Liver (tissue), 9 donors: Measurements from ENCODE around the gene RFC3. TPM values are rescaled to one million over a fixed set of nuclear protein-coding genes. Genes with fewer than 3 reads are reported as not detected.

Experiments
- DNase-seq: peaks from one replicate; pipeline ENCODE4 v3.0.0-alpha.2; 2017; ENCODE audit warnings: low spot score
- H3K27ac ChIP-seq, 2 donors: one replicate each; pipeline ENCODE4 v1.7.0; 2013; ENCODE audit warnings: inconsistent platforms in 2 of 2, low read length in 2 of 2, control low read depth in 1 of 2, low read depth in 1 of 2, mild to moderate bottlenecking in 1 of 2
- H3K27me3 ChIP-seq, 4 donors: one replicate each; pipeline versions ENCODE4 v1.6.1 to v1.7.0; 2013; ENCODE audit warnings: low read length in 3 of 4, inconsistent platforms in 1 of 4, mild to moderate bottlenecking in 1 of 4, moderate library complexity in 1 of 4; ENCODE audit not compliant: control insufficient read depth in 4 of 4, insufficient read depth in 4 of 4
- H3K36me3 ChIP-seq, 4 donors: one replicate each; pipeline versions ENCODE4 v1.6.1 to v1.7.0; 2013; ENCODE audit warnings: low read length in 3 of 4, mild to moderate bottlenecking in 3 of 4, low read depth in 1 of 4, moderate library complexity in 1 of 4; ENCODE audit not compliant: control insufficient read depth in 4 of 4, insufficient read depth in 3 of 4
- H3K4me1 ChIP-seq, 4 donors: one replicate each; pipeline versions ENCODE4 v1.6.1 to v1.7.0; 2013; ENCODE audit warnings: low read length in 3 of 4, mild to moderate bottlenecking in 3 of 4, moderate library complexity in 1 of 4; ENCODE audit not compliant: control insufficient read depth in 4 of 4, insufficient read depth in 4 of 4
- H3K4me3 ChIP-seq, 3 donors: one replicate each; pipeline versions ENCODE4 v1.6.1 to v1.7.0; 2013; ENCODE audit warnings: low read length in 3 of 3, control low read depth in 1 of 3, low read depth in 1 of 3, mild to moderate bottlenecking in 1 of 3
- H3K9ac ChIP-seq, 2 donors: one replicate each; pipeline ENCODE4 v1.7.0; 2013; ENCODE audit warnings: low read length in 2 of 2, mild to moderate bottlenecking in 2 of 2, moderate library complexity in 2 of 2, control low read depth in 1 of 2, low read depth in 1 of 2
- H3K9me3 ChIP-seq, 4 donors: one replicate each; pipeline versions ENCODE4 v1.6.1 to v1.7.0; 2013; ENCODE audit warnings: low read length in 3 of 4; ENCODE audit not compliant: control insufficient read depth in 4 of 4
- EGR1 ChIP-seq, 2 donors: IDR thresholded peaks; 2 replicates each; pipeline ENCODE4 v1.6.1; 2016 to 2018; ENCODE audit warnings: antibody characterized with exemption in 2 of 2, low read depth in 2 of 2
- FOXA1 ChIP-seq: IDR thresholded peaks from 2 replicates; pipeline ENCODE4 v1.6.1; 2016; ENCODE audit warnings: antibody characterized with exemption
- FOXA2 ChIP-seq: IDR thresholded peaks from 2 replicates; pipeline ENCODE4 v1.6.1; 2016; ENCODE audit warnings: antibody characterized with exemption
- GABPA ChIP-seq, 2 donors: IDR thresholded peaks in 1 of 2; conservative IDR thresholded peaks in 1 of 2; 2 replicates each; pipeline ENCODE4 v1.6.1; 2016; ENCODE audit warnings: antibody characterized with exemption in 2 of 2, mild to moderate bottlenecking in 1 of 2, moderate library complexity in 1 of 2
- HNF4A ChIP-seq, 2 donors: conservative IDR thresholded peaks; 2 replicates each; pipeline ENCODE4 v1.6.1; 2016; ENCODE audit warnings: antibody characterized with exemption in 2 of 2, mild to moderate bottlenecking in 2 of 2
- HNF4G ChIP-seq: IDR thresholded peaks from 2 replicates; pipeline ENCODE4 v1.6.1; 2016; ENCODE audit warnings: antibody characterized with exemption
- JUND ChIP-seq, 2 donors: IDR thresholded peaks; 2 replicates each; pipeline ENCODE4 v1.6.1; 2016; ENCODE audit warnings: antibody characterized with exemption in 2 of 2
- NR2F2 ChIP-seq: IDR thresholded peaks from 2 replicates; pipeline ENCODE4 v1.6.1; 2016; ENCODE audit warnings: antibody characterized with exemption
- RAD21 ChIP-seq, 2 donors: IDR thresholded peaks; 2 replicates each; pipeline ENCODE4 v1.6.1; 2016; ENCODE audit warnings: antibody characterized with exemption in 2 of 2, mild to moderate bottlenecking in 2 of 2
- REST ChIP-seq: IDR thresholded peaks from 2 replicates; pipeline ENCODE4 v1.6.1; 2016; ENCODE audit warnings: antibody characterized with exemption, mild to moderate bottlenecking
- RXRA ChIP-seq, 2 donors: IDR thresholded peaks; 2 replicates each; pipeline ENCODE4 v1.6.1; 2017 to 2018; ENCODE audit warnings: antibody characterized with exemption in 2 of 2, mild to moderate bottlenecking in 1 of 2
- SP1 ChIP-seq: IDR thresholded peaks from 2 replicates; pipeline ENCODE4 v1.6.1; 2018; ENCODE audit warnings: antibody characterized with exemption, mild to moderate bottlenecking
- TAF1 ChIP-seq: conservative IDR thresholded peaks from 2 replicates; pipeline ENCODE4 v1.6.1; 2016; ENCODE audit warnings: antibody characterized with exemption, mild to moderate bottlenecking
- YY1 ChIP-seq: IDR thresholded peaks from 2 replicates; pipeline ENCODE4 v1.6.1; 2016; ENCODE audit warnings: antibody characterized with exemption, mild to moderate bottlenecking
- ZBTB33 ChIP-seq: IDR thresholded peaks from 2 replicates; pipeline ENCODE4 v1.6.1; 2016; ENCODE audit warnings: antibody characterized with exemption
- WGBS: extraction: QIAGEN DNeasy Blood & Tissue Kit; methylation state at CpG from one replicate; pipeline ENCODE4 v1.1.7; 2013; 5-methylcytosine and 5-hydroxymethylcytosine counted together
- polyA plus RNA-seq, 2 donors: library from polyadenylated mRNA; stranded (reverse) in 1 of 2; unstranded in 1 of 2; fragments of 200-250 nt in 1 of 2; fragments of >200 nt in 1 of 2; fragmentation: Nextera tagmentation in 1 of 2; extraction: Ambion mirVana in 1 of 2; gene quantifications; one replicate each; pipeline versions ENCODE4 v1.2.1 to v1.2.3, GENCODE V29; 2013 to 2015
- total RNA-seq, 2 donors: library from RNA; depleted of rRNA; stranded (reverse); fragments of >200 nt; gene quantifications; one replicate each; pipeline ENCODE4 v1.2.3, GENCODE V29; 2014
- TF ChIP-seq, protein P1 (sequence below): IDR thresholded peaks from 2 replicates; pipeline ENCODE4 v1.6.1; 2016; ENCODE audit warnings: antibody characterized with exemption
- TF ChIP-seq, protein P2 (sequence below): fragments of 150-350 bp; IDR thresholded peaks from 2 replicates; pipeline ENCODE4 v1.5.1; 2017; ENCODE audit warnings: improper control_type of control experiment, low read depth, low read length; ENCODE audit not compliant: missing input control
- donor health status: healthy.
- donor health status: healthy.
- donor health status: healthy.
- donor health status: healthy.
- donor health status: healthy.

The RFC3 gene
- total and polyA plus RNA-seq, 4 donors = 1.9 to 19.1 (median 3.0) TPM

DNA sequence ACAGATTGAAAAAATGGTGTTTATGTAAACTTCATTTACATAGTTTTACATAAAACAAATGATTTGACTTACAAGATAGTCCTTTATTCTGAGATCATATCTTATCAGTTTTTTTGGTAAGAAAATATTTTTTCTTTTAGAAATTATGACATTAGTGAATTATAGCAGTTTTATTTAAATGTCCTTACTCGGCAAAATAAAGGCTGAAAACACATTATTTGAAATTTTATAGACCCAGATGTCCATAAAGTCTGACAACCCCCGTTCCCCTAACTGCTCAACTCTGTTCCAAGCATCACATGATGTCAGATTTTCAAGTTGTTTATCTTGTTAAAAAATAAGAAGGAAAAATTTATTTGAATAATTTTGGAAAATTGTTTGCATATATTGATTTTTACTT lies 46.7 kb upstream of the RFC3 start:
- DNase-seq = no peak
- Histone ChIP-seq H3K9me3 (no peaks in the 10 kb centered on the region), H3K27ac (no peak overlapping the region), H3K27me3 (no peaks in the 10 kb centered on the region), H3K4me1 (no peaks in the 10 kb centered on the region), H3K4me3 (no peak overlapping the region), H3K9ac (no peak overlapping the region), H3K36me3 (no peaks in the 10 kb centered on the region)
- TF ChIP-seq SP1 (no peak), YY1 (no peak), EGR1 (IDR thresholded peaks at IDR 0.05; ENCODE audit: low read depth in 2 of 2) (no peak), JUND (IDR thresholded peaks at IDR 0.05) (no peak), FOXA1 (no peak), TAF1 (no peak), FOXA2 (no peak), ZBTB33 (no peak), REST (no peak), HNF4A (conservative IDR thresholded peaks at IDR 0.05) (no peak), RAD21 (IDR thresholded peaks at IDR 0.05) (no peak), RXRA (IDR thresholded peaks at IDR 0.05) (no peak), GABPA (IDR thresholded peaks at IDR 0.05 in 1 of 2, conservative IDR thresholded peaks at IDR 0.05 in 1 of 2) (no peak), NR2F2 (no peak), HNF4G (no peak)
- TF ChIP-seq, protein P1, sequence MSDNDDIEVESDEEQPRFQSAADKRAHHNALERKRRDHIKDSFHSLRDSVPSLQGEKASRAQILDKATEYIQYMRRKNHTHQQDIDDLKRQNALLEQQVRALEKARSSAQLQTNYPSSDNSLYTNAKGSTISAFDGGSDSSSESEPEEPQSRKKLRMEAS = no peak
- TF ChIP-seq, protein P2, sequence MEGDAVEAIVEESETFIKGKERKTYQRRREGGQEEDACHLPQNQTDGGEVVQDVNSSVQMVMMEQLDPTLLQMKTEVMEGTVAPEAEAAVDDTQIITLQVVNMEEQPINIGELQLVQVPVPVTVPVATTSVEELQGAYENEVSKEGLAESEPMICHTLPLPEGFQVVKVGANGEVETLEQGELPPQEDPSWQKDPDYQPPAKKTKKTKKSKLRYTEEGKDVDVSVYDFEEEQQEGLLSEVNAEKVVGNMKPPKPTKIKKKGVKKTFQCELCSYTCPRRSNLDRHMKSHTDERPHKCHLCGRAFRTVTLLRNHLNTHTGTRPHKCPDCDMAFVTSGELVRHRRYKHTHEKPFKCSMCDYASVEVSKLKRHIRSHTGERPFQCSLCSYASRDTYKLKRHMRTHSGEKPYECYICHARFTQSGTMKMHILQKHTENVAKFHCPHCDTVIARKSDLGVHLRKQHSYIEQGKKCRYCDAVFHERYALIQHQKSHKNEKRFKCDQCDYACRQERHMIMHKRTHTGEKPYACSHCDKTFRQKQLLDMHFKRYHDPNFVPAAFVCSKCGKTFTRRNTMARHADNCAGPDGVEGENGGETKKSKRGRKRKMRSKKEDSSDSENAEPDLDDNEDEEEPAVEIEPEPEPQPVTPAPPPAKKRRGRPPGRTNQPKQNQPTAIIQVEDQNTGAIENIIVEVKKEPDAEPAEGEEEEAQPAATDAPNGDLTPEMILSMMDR = no peak
- WGBS = 41% methylated on average over 2 of the region's 2 CpGs
